Endothelial cell (in vitro differentiated cells): ENCODE measurements around the gene NOX3. TPM values are rescaled to one million over a fixed set of nuclear protein-coding genes. Genes with fewer than 3 reads are reported as not detected.

Source experiments
- DNase-seq: peaks from one replicate; pipeline ENCODE4 v3.0.0; 2021; ENCODE audit warnings: low spot score
- H3K27ac Mint-ChIP-seq: one replicate; pipeline ENCODE4 v1.8.0; 2021; ENCODE audit warnings: mixed read lengths, inconsistent platforms; ENCODE audit not compliant: unreplicated experiment
- H3K27me3 Mint-ChIP-seq: one replicate; pipeline ENCODE4 v1.8.0; 2021; ENCODE audit warnings: mild to moderate bottlenecking, moderate library complexity, mixed read lengths, inconsistent platforms; ENCODE audit not compliant: unreplicated experiment
- H3K36me3 Mint-ChIP-seq: one replicate; pipeline ENCODE4 v1.8.0; 2021; ENCODE audit warnings: mild to moderate bottlenecking, low read depth, mixed read lengths, inconsistent platforms; ENCODE audit not compliant: unreplicated experiment
- H3K4me1 Mint-ChIP-seq: one replicate; pipeline ENCODE4 v1.8.0; 2021; ENCODE audit warnings: mild to moderate bottlenecking, mixed read lengths, inconsistent platforms; ENCODE audit not compliant: unreplicated experiment
- H3K4me3 Mint-ChIP-seq: one replicate; pipeline ENCODE4 v1.8.0; 2021; ENCODE audit warnings: mild to moderate bottlenecking, mixed read lengths, inconsistent platforms; ENCODE audit not compliant: unreplicated experiment
- H3K9me3 Mint-ChIP-seq: one replicate; pipeline ENCODE4 v1.8.0; 2021; ENCODE audit warnings: mixed read lengths, inconsistent platforms; ENCODE audit not compliant: unreplicated experiment
- CTCF ChIP-seq: fragments of 200-600 bp; sonication (generic); IDR thresholded peaks from one replicate; pipeline ENCODE4 v1.5.0; 2021; ENCODE audit warnings: antibody characterized with exemption; ENCODE audit not compliant: unreplicated experiment
- total RNA-seq: library from RNA; stranded (reverse); fragmentation: NEBNext Ultra II Directional; extraction: Animal tissue kit (Norgen Biotek cat#: 25700); gene quantifications from one replicate; pipeline ENCODE4 v1.2.1, GENCODE V29; 2021; ENCODE audit not compliant: unreplicated experiment

The NOX3 gene
- total RNA-seq, 1 donor from 2014 or later: not detected

GRCh38 chr6:155434096-155434495, 21.5 kb downstream of the NOX3 start:
- H3K36me3 Mint-ChIP-seq: no peaks in the 10 kb centered on the region
- H3K27ac Mint-ChIP-seq: no peak overlapping the region
- TF ChIP-seq CTCF: no peak
- no peaks in the 10 kb centered on the region for H3K27me3 Mint-ChIP-seq
- no peaks in the 10 kb centered on the region for H3K9me3 Mint-ChIP-seq
- no peak for DNase-seq
- peaks cover 14% of the 10 kb centered on the region for H3K4me1 Mint-ChIP-seq
- H3K4me3 Mint-ChIP-seq: no peak overlapping the region

- no peaks in the 10 kb centered on the region for H3K36me3 Mint-ChIP-seq
- DNase-seq: no peak
- TF ChIP-seq CTCF: no peak
- no peak overlapping the region for H3K4me3 Mint-ChIP-seq
- no peaks in the 10 kb centered on the region for H3K27me3 Mint-ChIP-seq
- H3K4me1 Mint-ChIP-seq: peaks cover 23% of the 10 kb centered on the region
- no peak overlapping the region for H3K27ac Mint-ChIP-seq
- no peaks in the 10 kb centered on the region for H3K9me3 Mint-ChIP-seq
Observed at GRCh38 chr6:155432293-155432692, 23.3 kb downstream of the NOX3 start.

DNA sequence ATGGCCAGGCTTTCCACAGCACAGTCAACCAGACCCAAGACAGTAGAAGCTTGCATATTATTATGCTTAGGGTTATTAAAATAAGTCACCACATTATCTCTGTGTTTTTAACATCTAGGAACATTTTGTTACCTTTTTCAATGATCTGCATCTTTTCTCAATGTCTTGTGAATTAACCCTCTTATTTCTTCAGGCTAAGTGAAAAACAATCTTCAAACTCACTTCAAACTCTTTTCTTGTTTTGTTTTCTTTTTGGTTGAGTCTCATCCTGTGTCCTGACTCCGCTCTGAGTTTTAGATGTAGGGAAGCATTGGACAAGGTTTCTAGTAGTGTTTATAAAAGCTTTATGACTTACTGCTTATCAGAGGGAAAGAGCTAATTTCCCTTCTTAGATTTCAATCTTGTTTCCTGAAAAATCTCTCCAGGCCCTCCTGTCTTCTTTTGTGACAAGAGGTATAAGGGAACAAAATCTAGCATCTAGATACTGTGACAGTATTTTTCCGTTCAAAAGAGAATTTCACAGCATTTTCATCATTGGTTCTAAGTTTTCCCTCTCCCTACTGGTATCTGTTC, 26.2 kb downstream of the NOX3 start:
- no peaks in the 10 kb centered on the region for H3K9me3 Mint-ChIP-seq
- peaks cover 3% of the 10 kb centered on the region for H3K27me3 Mint-ChIP-seq
- peaks cover 23% of the 10 kb centered on the region for H3K4me1 Mint-ChIP-seq
- DNase-seq: no peak
- TF ChIP-seq CTCF: no peak
- peak overlapping the region; percentile 29 for H3K4me3 Mint-ChIP-seq
- no peak overlapping the region for H3K27ac Mint-ChIP-seq
- H3K36me3 Mint-ChIP-seq: no peaks in the 10 kb centered on the region

GRCh38 chr6:155426408-155426945, 29.2 kb downstream of the NOX3 start:
- Mint-ChIP-seq H3K9me3 (no peaks in the 10 kb centered on the region), H3K4me1 (peaks cover 38% of the 10 kb centered on the region), H3K27ac (no peak overlapping the region), H3K4me3 (no peak overlapping the region), H3K27me3 (peaks cover 3% of the 10 kb centered on the region), H3K36me3 (no peaks in the 10 kb centered on the region)
- no peak for TF ChIP-seq CTCF
- DNase-seq: no peak

DNA sequence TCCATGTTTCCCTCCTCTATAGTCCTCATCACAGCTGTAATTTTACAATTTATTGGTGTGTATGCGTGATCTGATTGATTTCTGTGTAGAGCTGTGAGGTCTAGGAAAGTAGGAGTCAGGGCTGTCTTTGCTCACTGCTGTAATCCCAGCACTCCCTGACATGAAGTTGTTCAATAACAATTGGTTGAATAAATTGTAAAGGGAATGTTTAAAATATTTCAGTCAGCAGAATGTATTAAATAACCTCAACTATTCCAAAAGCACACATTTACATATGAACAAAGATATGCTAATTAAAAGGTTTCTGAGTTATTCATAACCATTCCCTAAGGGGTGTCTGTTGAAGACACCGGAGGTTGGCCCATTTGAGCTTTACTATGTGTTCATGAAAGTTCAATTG, 31.5 kb downstream of the NOX3 start:
- TF ChIP-seq CTCF: no peak
- H3K27me3 Mint-ChIP-seq: peaks cover 3% of the 10 kb centered on the region
- no peaks in the 10 kb centered on the region for H3K36me3 Mint-ChIP-seq
- no peak for DNase-seq
- no peak overlapping the region for H3K27ac Mint-ChIP-seq
- no peaks in the 10 kb centered on the region for H3K9me3 Mint-ChIP-seq
- peaks cover 24% of the 10 kb centered on the region for H3K4me1 Mint-ChIP-seq
- no peak overlapping the region for H3K4me3 Mint-ChIP-seq
